ENCODE results near the gene RBMS2. TPM values are rescaled to one million over a fixed set of nuclear protein-coding genes. Genes with fewer than 3 reads are reported as not detected.

The RBMS2 gene, protein sequence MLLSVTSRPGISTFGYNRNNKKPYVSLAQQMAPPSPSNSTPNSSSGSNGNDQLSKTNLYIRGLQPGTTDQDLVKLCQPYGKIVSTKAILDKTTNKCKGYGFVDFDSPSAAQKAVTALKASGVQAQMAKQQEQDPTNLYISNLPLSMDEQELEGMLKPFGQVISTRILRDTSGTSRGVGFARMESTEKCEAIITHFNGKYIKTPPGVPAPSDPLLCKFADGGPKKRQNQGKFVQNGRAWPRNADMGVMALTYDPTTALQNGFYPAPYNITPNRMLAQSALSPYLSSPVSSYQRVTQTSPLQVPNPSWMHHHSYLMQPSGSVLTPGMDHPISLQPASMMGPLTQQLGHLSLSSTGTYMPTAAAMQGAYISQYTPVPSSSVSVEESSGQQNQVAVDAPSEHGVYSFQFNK
- polyA plus RNA-seq = 1 to 10 TPM; 1.1 to 1.3 (median 1.3) TPM

GRCh38 chr12:56521590-56522371 lies at the start of gene RBMS2:
TSS of gene RBMS2 (plus strand) at chr12:56521820. CDS start at chr12:56522024, 204 bp downstream.
- peak; percentile 55 to 59 (median 58) for DNase-seq
- Mint-ChIP-seq H3K27me3 (ENCODE audit: low read depth in 3 of 3) (peaks cover 0 to 10% (median 5%) of the 10 kb centered on the region in 3 donors), H3K4me3 (peak within 1 kb of the TSS; percentile 88 to 97 (median 92)), H3K9me3 (no peaks in the 10 kb centered on the region), H3K4me1 (peaks cover 26 to 32% of the 10 kb centered on the region in 2 donors), H3K27ac (peak within 1 kb of the TSS; percentile 65 to 96 (median 89)), H3K36me3 (no peaks in the 10 kb centered on the region)

DNA sequence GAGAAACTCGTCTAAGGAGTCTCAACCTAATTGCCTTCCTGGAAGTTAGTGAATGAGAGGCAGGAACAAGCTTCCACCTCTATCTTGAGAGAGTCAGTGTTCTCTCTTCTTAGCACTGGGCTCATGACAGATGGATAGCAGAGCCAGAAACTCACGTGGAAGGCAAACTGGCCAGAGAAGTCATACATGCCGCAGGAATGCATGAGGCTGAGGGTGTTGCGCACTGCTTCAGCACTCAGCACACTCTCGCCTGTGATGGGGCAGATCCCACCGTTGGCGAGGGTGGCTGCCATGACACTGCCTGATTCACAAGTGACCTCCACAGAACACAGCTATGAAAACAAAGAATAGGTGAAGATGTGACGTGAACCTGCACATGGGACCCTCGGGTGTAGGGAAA lies 47.2 kb upstream of the RBMS2 start:
- Mint-ChIP-seq H3K4me3 (no peak overlapping the region), H3K9me3 (no peaks in the 10 kb centered on the region), H3K36me3 (no peaks in the 10 kb centered on the region), H3K27ac (no peak overlapping the region), H3K4me1 (peaks cover 7 to 9% of the 10 kb centered on the region in 2 donors), H3K27me3 (ENCODE audit: low read depth in 3 of 3) (peaks cover 0 to 2% (median 0%) of the 10 kb centered on the region in 3 donors)
- no peak for DNase-seq

GRCh38 chr12:56476143-56476542 lies 45.5 kb upstream of the RBMS2 start:
- H3K9me3 Mint-ChIP-seq = no peaks in the 10 kb centered on the region
- DNase-seq = no peak
- H3K27ac Mint-ChIP-seq = peak overlapping the region in 2 of 6 donors; percentile 23 to 44
- H3K27me3 Mint-ChIP-seq (ENCODE audit: low read depth in 3 of 3) = peaks cover 0 to 2% (median 0%) of the 10 kb centered on the region in 3 donors
- H3K36me3 Mint-ChIP-seq = no peaks in the 10 kb centered on the region
- no peaks in the 10 kb centered on the region for H3K4me1 Mint-ChIP-seq
- H3K4me3 Mint-ChIP-seq = no peak overlapping the region

DNA sequence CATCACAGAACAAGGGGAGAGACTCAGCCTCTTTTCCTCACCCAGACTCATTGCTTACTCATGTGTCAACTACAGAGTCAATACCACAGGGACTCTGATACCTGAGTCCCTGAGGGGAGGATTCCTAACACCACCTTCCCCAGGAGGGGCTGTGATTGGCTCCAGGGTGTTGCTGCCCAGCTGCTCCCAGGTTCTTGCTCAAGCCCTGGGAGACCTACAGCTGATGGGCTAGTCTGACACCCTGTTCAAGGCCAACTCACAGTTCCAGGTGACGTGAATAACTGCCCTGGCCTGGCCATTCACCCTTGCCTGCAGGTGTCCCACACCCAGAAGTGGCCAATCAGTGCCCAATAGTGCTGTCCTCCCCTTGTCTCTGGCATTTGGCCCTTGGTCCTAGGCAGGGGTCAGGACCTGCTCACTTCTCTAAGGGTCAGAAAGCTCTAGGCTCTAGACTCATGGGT lies 44.6 kb upstream of the RBMS2 start:
- H3K36me3 Mint-ChIP-seq = peaks cover 0 to under 1% (median 0%) of the 10 kb centered on the region in 3 donors
- H3K27me3 Mint-ChIP-seq (ENCODE audit: low read depth in 3 of 3) = peaks cover 0 to 2% (median 0%) of the 10 kb centered on the region in 3 donors
- H3K4me3 Mint-ChIP-seq = no peak overlapping the region
- no peak for DNase-seq
- H3K9me3 Mint-ChIP-seq = no peaks in the 10 kb centered on the region
- no peak overlapping the region for H3K27ac Mint-ChIP-seq
- H3K4me1 Mint-ChIP-seq = no peaks in the 10 kb centered on the region

DNA sequence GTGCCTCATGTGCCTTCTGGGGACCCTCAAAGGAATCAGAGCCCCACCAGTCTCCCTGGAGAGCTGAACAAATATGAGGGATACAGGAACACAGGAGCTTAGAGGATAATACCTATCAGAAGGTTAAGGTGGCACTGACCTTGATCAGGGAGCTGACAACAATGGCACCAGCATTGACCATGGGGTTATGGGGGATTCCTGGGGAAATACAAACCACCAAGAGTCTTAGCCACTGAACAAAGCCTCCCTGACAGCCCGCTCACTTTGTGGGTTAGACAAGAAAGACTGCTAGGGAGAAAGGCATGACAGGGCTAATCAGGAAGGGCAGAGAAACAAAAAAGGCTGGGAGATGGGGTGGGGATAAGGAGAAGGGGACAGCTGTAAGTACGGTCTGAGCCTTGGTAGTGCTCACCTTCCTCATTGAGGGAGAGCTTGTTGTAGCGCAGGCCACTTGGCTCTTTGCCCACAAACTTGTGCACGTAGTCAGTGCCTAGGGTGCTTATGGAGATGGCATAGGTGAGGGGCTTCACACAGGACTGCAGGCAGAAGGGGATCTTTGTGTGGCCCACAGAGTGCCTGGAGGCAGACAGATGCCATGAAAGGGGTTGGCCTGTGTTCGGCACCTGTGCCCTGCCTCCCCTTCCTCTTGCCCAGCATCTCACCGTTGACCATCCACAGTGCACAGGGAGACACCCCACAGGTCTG lies 43.9 kb upstream of the RBMS2 start:
- Mint-ChIP-seq H3K27ac (no peak overlapping the region), H3K4me1 (no peaks in the 10 kb centered on the region), H3K9me3 (no peaks in the 10 kb centered on the region), H3K36me3 (peaks cover 0 to 3% (median 0%) of the 10 kb centered on the region in 3 donors), H3K4me3 (no peak overlapping the region), H3K27me3 (ENCODE audit: low read depth in 3 of 3) (peaks cover 0 to 2% (median 0%) of the 10 kb centered on the region in 3 donors)
- no peak for DNase-seq

DNA sequence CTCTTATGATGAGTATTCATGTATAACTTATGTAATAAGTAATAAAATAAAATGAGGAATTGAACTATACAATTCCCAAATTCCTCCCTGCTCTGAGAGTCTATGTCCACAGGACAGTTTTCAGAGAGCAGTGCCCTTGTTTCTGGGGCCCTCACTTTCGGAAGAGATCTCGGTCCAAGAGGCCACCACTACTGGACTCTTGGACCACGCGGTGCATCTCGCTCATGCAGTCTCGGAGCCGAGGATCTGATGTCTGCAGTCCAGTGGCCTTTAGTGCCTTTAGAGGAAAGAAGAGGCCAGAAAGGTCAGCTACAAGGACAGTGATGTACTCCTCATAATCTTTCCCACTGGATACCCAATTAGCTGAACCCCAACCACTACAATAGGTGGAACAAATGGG lies 42.0 kb upstream of the RBMS2 start:
- no peak overlapping the region for H3K27ac Mint-ChIP-seq
- no peak for DNase-seq
- H3K4me3 Mint-ChIP-seq = no peak overlapping the region

DNA sequence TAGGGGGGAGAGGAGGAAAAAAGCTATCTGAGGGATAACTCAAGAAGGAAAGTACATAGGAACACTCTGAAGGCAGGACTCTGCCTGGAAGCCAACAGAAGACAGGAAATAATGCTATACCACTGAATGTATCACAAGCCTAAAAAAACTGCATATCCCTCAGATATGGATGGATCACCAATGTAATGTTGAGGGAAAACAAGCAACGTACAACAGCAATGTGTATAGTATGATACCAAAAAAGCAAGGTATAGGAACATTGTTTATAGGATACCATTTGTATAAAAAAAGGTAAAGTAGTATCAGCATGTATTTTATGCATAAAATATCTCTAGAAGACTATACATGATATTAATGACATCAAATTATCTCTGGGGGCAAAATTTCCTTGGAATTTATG lies 37.1 kb upstream of the RBMS2 start:
- Mint-ChIP-seq H3K4me3 (no peak overlapping the region), H3K27ac (no peak overlapping the region), H3K36me3 (peaks cover 0 to 3% (median 0%) of the 10 kb centered on the region in 3 donors), H3K4me1 (peaks cover 14 to 18% of the 10 kb centered on the region in 2 donors), H3K9me3 (peaks cover 0 to 4% (median 0%) of the 10 kb centered on the region in 6 donors), H3K27me3 (ENCODE audit: low read depth in 3 of 3) (peaks cover 2 to 9% (median 5%) of the 10 kb centered on the region in 3 donors)
- DNase-seq = no peak

More for the DNA sequence above, 42.0 kb upstream of the RBMS2 start:
- peaks cover 0 to 3% (median 0%) of the 10 kb centered on the region in 3 donors for H3K36me3 Mint-ChIP-seq
- H3K27me3 Mint-ChIP-seq (ENCODE audit: low read depth in 3 of 3) = peaks cover 0 to 2% (median 0%) of the 10 kb centered on the region in 3 donors
- H3K4me1 Mint-ChIP-seq = no peaks in the 10 kb centered on the region
- no peaks in the 10 kb centered on the region for H3K9me3 Mint-ChIP-seq

GRCh38 chr12:56486694-56487093 lies 34.9 kb upstream of the RBMS2 start:
- Mint-ChIP-seq H3K4me3 (peak overlapping the region in 4 of 5 donors; percentile 33 to 88 (median 76)), H3K36me3 (peaks cover 0 to 3% (median 0%) of the 10 kb centered on the region in 3 donors), H3K27ac (peak overlapping the region in 1 of 6 donors; percentile 50), H3K4me1 (peaks cover 14 to 18% of the 10 kb centered on the region in 2 donors), H3K9me3 (peaks cover 0 to 4% (median 0%) of the 10 kb centered on the region in 6 donors), H3K27me3 (ENCODE audit: low read depth in 3 of 3) (peaks cover 2 to 17% (median 11%) of the 10 kb centered on the region in 3 donors)
- DNase-seq = no peak

DNA sequence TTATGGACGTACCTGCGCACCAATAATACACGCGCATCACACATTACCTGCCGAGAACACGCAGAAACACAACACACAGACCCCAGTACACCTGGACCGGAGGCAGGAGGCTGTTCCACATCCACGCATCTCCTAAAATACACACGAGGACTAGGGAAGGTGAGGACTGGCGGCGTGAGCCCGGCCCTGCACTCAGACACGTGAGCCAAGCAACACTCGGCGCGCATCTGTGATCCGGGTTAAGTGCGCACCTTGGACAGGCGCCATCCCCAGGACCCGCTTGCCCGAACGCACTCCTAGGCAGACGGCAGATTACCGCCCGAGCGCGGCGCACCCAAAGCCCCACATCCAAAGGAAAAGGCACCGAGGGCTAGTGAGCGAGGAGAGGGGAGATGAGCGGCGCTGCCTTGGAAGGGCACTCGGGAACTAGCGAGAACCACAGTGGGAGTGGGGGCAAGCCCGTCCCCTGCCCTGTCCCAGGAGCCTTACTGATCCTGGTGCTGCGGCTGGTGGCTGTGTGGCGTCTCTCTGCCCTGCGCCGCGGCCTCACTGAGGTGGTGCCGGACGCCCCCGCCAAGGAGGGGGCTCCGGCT lies 34.1 kb upstream of the RBMS2 start:
- Mint-ChIP-seq H3K27ac (peak overlapping the region in 1 of 6 donors; percentile 67), H3K9me3 (peaks cover 0 to 4% (median 0%) of the 10 kb centered on the region in 6 donors), H3K4me3 (peak overlapping the region; percentile 84 to 94 (median 88)), H3K36me3 (no peaks in the 10 kb centered on the region), H3K4me1 (peaks cover 14 to 18% of the 10 kb centered on the region in 2 donors), H3K27me3 (ENCODE audit: low read depth in 3 of 3) (peaks cover 4 to 20% (median 11%) of the 10 kb centered on the region in 3 donors)
- DNase-seq = no peak

GRCh38 chr12:56488041-56488955 lies 33.3 kb upstream of the RBMS2 start, which contains the start of gene GLS2:
TSS of gene GLS2 (minus strand) at chr12:56488161. CDS start at chr12:56488118, 43 bp downstream.
- peaks cover 14 to 18% of the 10 kb centered on the region in 2 donors for H3K4me1 Mint-ChIP-seq
- DNase-seq = peak; percentile 70 to 74 (median 72)
- H3K27me3 Mint-ChIP-seq (ENCODE audit: low read depth in 3 of 3) = peaks cover 4 to 20% (median 11%) of the 10 kb centered on the region in 3 donors
- H3K36me3 Mint-ChIP-seq = no peaks in the 10 kb centered on the region
- peak within 1 kb of the TSS in 4 of 6 donors; percentile 34 to 82 (median 64) for H3K27ac Mint-ChIP-seq
- peaks cover 0 to 4% (median 0%) of the 10 kb centered on the region in 6 donors for H3K9me3 Mint-ChIP-seq
- peak within 1 kb of the TSS; percentile 84 to 94 (median 88) for H3K4me3 Mint-ChIP-seq

- peaks cover 14 to 18% of the 10 kb centered on the region in 2 donors for H3K4me1 Mint-ChIP-seq
- H3K27ac Mint-ChIP-seq = no peak overlapping the region
- peaks cover 4 to 20% (median 11%) of the 10 kb centered on the region in 3 donors for H3K27me3 Mint-ChIP-seq (ENCODE audit: low read depth in 3 of 3)
- H3K4me3 Mint-ChIP-seq = no peak overlapping the region
- no peaks in the 10 kb centered on the region for H3K36me3 Mint-ChIP-seq
- H3K9me3 Mint-ChIP-seq = peaks cover 0 to 4% (median 0%) of the 10 kb centered on the region in 6 donors
- DNase-seq = no peak
These were observed 31.3 kb upstream of the RBMS2 start for GRCh38 chr12:56490360-56490759.

All from immature natural killer cell (primary cell).